ENCODE results near the gene MRPL58. TPM values are rescaled to one million over a fixed set of nuclear protein-coding genes. Genes with fewer than 3 reads are reported as not detected.

MRPL58 gene
- total and polyA plus RNA-seq, 4 donors = 16.6 to 31.2 (median 21.3) TPM

DNA sequence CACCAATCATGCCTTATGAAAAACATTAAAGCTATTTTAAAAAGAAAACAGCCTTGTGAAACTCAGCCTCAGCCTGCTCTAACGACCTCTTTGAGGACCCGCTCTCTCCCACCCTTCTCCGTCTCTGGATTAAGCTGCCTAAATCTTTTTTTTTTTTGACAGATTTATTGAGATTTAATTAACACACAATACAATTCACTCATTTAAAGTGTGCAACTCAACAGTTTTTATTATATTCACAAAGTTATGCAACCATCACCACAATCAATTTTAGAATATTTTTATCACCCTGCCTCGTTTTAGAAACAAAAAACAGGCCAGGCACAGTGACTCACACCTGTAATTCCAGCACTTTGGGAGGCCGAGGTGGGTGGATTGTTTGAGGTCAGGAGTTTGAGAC lies 16.6 kb upstream of the MRPL58 start:
- no peak for DNase-seq
- 82 to 87% methylated on average over 5 of the region's 5 CpGs for WGBS, 2 donors
- no peak for ATAC-seq (ENCODE audit: low FRiP score)

GRCh38 chr17:74998783-74999182 lies 13.7 kb upstream of the MRPL58 start:
- ATAC-seq (ENCODE audit: low FRiP score) (no peak), DNase-seq (no peak)
- Histone ChIP-seq H3K4me3 (ENCODE audit: low read length in 2 of 2) (no peak overlapping the region), H3K36me3 (ENCODE audit: control insufficient read depth in 1 of 2, insufficient read depth in 2 of 2, low read length in 1 of 2) (peaks cover 0 to 4% of the 10 kb centered on the region in 2 donors), H3K27ac (ENCODE audit: low read depth in 1 of 2, low read length in 2 of 2) (no peak overlapping the region), H3K4me1 (ENCODE audit: control insufficient read depth in 1 of 2, insufficient read depth in 2 of 2, low read length in 2 of 2) (no peaks in the 10 kb centered on the region), H3K9me3 (ENCODE audit: control insufficient read depth, low read length) (no peaks in the 10 kb centered on the region), H3K27me3 (ENCODE audit: control insufficient read depth in 1 of 2, insufficient read depth in 2 of 2, low read length in 1 of 2) (no peaks in the 10 kb centered on the region)
- intact Hi-C loops (cut with DNase I) = no loop called here
- 85 to 91% methylated on average over 6 of the region's 6 CpGs for whole genome bisulfite sequencing, 2 donors

More for the DNA sequence above, 16.6 kb upstream of the MRPL58 start:
- H3K36me3 ChIP-seq (ENCODE audit: control insufficient read depth in 1 of 2, insufficient read depth in 2 of 2, low read length in 1 of 2) = peaks cover 0 to 2% of the 10 kb centered on the region in 2 donors
- intact Hi-C loops (cut with DNase I) = no loop called here
- no peak overlapping the region for H3K27ac ChIP-seq (ENCODE audit: low read depth in 1 of 2, low read length in 2 of 2)
- H3K4me1 ChIP-seq (ENCODE audit: control insufficient read depth in 1 of 2, insufficient read depth in 2 of 2, low read length in 2 of 2) = no peaks in the 10 kb centered on the region
- H3K27me3 ChIP-seq (ENCODE audit: control insufficient read depth in 1 of 2, insufficient read depth in 2 of 2, low read length in 1 of 2) = no peaks in the 10 kb centered on the region
- no peak overlapping the region for H3K4me3 ChIP-seq (ENCODE audit: low read length in 2 of 2)
- no peaks in the 10 kb centered on the region for H3K9me3 ChIP-seq (ENCODE audit: control insufficient read depth, low read length)

DNA sequence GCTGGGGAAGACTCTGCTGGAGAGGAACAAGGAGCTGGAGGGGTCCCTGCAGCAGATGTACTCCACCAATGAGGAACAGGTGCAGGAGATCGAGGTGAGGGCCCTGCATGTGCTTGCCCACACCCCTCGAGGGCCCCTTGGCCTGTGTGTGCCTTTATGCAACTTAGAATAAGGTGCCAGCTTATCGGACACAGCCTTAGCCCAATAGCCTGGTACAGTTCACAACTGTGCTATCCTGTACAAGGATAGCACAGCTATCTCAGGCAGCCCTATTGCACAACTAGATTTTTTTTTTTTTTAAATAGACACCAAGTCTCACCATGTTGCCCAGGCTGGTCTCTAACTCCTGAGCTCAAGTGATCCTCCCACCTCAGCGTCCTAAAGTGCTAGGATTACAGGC lies 12.9 kb upstream of the MRPL58 start:
- H3K27me3 ChIP-seq (ENCODE audit: control insufficient read depth in 1 of 2, insufficient read depth in 2 of 2, low read length in 1 of 2) = no peaks in the 10 kb centered on the region
- ATAC-seq (ENCODE audit: low FRiP score) (no peak), DNase-seq (no peak)
- intact Hi-C loops (cut with DNase I) = no loop called here
- H3K9me3 ChIP-seq (ENCODE audit: control insufficient read depth, low read length) = no peaks in the 10 kb centered on the region
- no peak overlapping the region for H3K27ac ChIP-seq (ENCODE audit: low read depth in 1 of 2, low read length in 2 of 2)
- H3K4me1 ChIP-seq (ENCODE audit: control insufficient read depth in 1 of 2, insufficient read depth in 2 of 2, low read length in 2 of 2) = no peaks in the 10 kb centered on the region
- H3K36me3 ChIP-seq (ENCODE audit: control insufficient read depth in 1 of 2, insufficient read depth in 2 of 2, low read length in 1 of 2) = peaks cover 0 to 4% of the 10 kb centered on the region in 2 donors
- 90 to 92% methylated on average over 4 of the region's 4 CpGs for WGBS, 2 donors
- H3K4me3 ChIP-seq (ENCODE audit: low read length in 2 of 2) = no peak overlapping the region

DNA sequence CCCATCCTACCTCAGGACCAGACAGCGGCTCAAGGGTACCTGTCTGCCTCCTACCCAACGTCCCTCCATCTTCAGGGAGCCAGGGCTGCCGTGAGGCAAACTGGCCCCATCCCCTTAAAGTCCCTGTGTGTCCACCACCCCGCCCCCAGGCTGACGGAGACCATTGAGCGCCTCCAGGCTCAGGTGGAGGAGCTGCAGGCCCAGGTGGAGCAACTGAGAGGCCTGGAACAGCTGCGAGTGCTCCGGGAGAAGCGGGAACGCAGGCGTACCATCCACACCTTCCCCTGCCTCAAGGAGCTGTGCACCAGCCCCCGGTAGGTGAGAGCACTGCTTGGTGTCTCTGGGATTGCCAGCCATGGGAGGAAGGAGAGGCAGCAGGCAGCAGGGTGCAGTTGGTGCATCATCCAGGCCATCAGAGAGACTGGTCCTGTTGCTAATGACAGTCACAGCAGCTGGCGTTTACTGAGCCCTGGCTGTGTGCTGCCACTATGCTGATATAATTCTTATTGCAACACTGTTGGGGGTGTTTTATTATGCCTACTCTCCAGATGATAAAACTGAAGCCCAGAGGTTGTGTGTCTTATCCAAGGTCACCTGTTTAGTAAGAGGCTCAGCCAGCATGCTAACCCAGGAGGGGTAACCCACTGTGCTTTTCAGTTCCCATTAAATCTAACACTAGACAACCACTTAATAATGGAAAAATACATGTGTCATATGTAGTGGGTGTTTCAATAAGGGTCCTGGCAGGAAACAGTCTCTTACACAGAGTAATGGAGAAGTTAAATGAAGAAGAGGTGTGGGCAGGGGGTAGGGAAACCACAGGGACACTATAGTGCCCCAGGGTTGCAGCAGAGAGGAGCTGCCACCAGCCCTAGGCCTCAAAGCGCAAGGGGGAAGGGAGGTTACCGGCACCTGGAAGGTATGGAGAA lies 10.3 kb upstream of the MRPL58 start:
- intact Hi-C loops (cut with DNase I) = no loop called here
- Histone ChIP-seq H3K4me3 (ENCODE audit: low read length in 2 of 2) (no peak overlapping the region), H3K27ac (ENCODE audit: low read depth in 1 of 2, low read length in 2 of 2) (no peak overlapping the region), H3K27me3 (ENCODE audit: control insufficient read depth in 1 of 2, insufficient read depth in 2 of 2, low read length in 1 of 2) (no peaks in the 10 kb centered on the region), H3K4me1 (ENCODE audit: control insufficient read depth in 1 of 2, insufficient read depth in 2 of 2, low read length in 2 of 2) (no peaks in the 10 kb centered on the region), H3K9me3 (ENCODE audit: control insufficient read depth, low read length) (no peaks in the 10 kb centered on the region), H3K36me3 (ENCODE audit: control insufficient read depth in 1 of 2, insufficient read depth in 2 of 2, low read length in 1 of 2) (peaks cover 0 to 4% of the 10 kb centered on the region in 2 donors)
- no peak for DNase-seq
- no peak for ATAC-seq (ENCODE audit: low FRiP score)
- 92 to 93% methylated on average over 15 of the region's 15 CpGs for WGBS, 2 donors

- Histone ChIP-seq H3K27me3 (ENCODE audit: control insufficient read depth in 1 of 2, insufficient read depth in 2 of 2, low read length in 1 of 2) (no peaks in the 10 kb centered on the region), H3K9me3 (ENCODE audit: control insufficient read depth, low read length) (no peaks in the 10 kb centered on the region), H3K4me3 (ENCODE audit: low read length in 2 of 2) (no peak overlapping the region), H3K27ac (ENCODE audit: low read depth in 1 of 2, low read length in 2 of 2) (no peak overlapping the region), H3K4me1 (ENCODE audit: control insufficient read depth in 1 of 2, insufficient read depth in 2 of 2, low read length in 2 of 2) (no peaks in the 10 kb centered on the region), H3K36me3 (ENCODE audit: control insufficient read depth in 1 of 2, insufficient read depth in 2 of 2, low read length in 1 of 2) (peaks cover 0 to 4% of the 10 kb centered on the region in 2 donors)
- intact Hi-C loops (cut with DNase I) = no loop called here
- WGBS, 2 donors = 86 to 88% methylated on average over 74 to 76 of the region's 76 CpGs
- DNase-seq (no peak), ATAC-seq (ENCODE audit: low FRiP score) (no peak)
Measured at GRCh38 chr17:75003070-75003956, 9.2 kb upstream of the MRPL58 start.

- no peak for DNase-seq
Measured at GRCh38 chr17:75003957-75004355, 8.5 kb upstream of the MRPL58 start.

DNA sequence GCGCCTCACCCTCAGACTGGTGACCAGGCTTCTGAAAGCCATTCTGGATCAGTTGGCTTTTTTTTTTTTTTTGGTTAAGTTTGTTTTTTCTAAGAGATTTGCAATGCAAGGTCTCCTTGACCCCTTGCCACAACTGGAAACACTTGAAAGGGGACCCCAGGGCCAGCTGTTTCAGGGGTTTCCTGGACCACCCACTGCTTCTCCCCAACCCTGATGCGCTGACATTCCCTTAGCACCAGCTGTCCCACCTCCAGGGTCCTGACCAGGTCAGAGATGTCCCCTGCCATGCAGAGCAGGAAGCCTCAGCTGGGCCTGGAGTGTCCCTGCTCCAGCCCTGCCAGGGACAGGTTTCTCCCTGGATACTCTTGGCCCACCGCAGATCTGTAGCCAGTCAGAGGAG lies 8.1 kb upstream of the MRPL58 start:
- ATAC-seq (ENCODE audit: low FRiP score) (no peak), DNase-seq (no peak)
- Histone ChIP-seq H3K27ac (ENCODE audit: low read depth in 1 of 2, low read length in 2 of 2) (no peak overlapping the region), H3K27me3 (ENCODE audit: control insufficient read depth in 1 of 2, insufficient read depth in 2 of 2, low read length in 1 of 2) (no peaks in the 10 kb centered on the region), H3K4me3 (ENCODE audit: low read length in 2 of 2) (no peak overlapping the region), H3K9me3 (ENCODE audit: control insufficient read depth, low read length) (no peaks in the 10 kb centered on the region), H3K36me3 (ENCODE audit: control insufficient read depth in 1 of 2, insufficient read depth in 2 of 2, low read length in 1 of 2) (peaks cover 0 to 4% of the 10 kb centered on the region in 2 donors), H3K4me1 (ENCODE audit: control insufficient read depth in 1 of 2, insufficient read depth in 2 of 2, low read length in 2 of 2) (no peaks in the 10 kb centered on the region)
- intact Hi-C loops (cut with DNase I) = no loop called here
- 94 to 96% methylated on average over 2 to 3 of the region's 3 CpGs for WGBS, 2 donors

More at GRCh38 chr17:75003957-75004355, 8.5 kb upstream of the MRPL58 start:
- H3K27me3 ChIP-seq (ENCODE audit: control insufficient read depth in 1 of 2, insufficient read depth in 2 of 2, low read length in 1 of 2) = no peaks in the 10 kb centered on the region
- no peak for ATAC-seq (ENCODE audit: low FRiP score)
- intact Hi-C loops (cut with DNase I) = no loop called here
- H3K36me3 ChIP-seq (ENCODE audit: control insufficient read depth in 1 of 2, insufficient read depth in 2 of 2, low read length in 1 of 2) = peaks cover 0 to 4% of the 10 kb centered on the region in 2 donors
- H3K4me1 ChIP-seq (ENCODE audit: control insufficient read depth in 1 of 2, insufficient read depth in 2 of 2, low read length in 2 of 2) = no peaks in the 10 kb centered on the region
- WGBS, 2 donors = 95 to 96% methylated on average over 18 to 19 of the region's 19 CpGs
- no peak overlapping the region for H3K4me3 ChIP-seq (ENCODE audit: low read length in 2 of 2)
- no peaks in the 10 kb centered on the region for H3K9me3 ChIP-seq (ENCODE audit: control insufficient read depth, low read length)
- H3K27ac ChIP-seq (ENCODE audit: low read depth in 1 of 2, low read length in 2 of 2) = no peak overlapping the region

GRCh38 chr17:75005291-75005690 lies 7.2 kb upstream of the MRPL58 start:
- WGBS, 2 donors = 92% methylated on average over 8 of the region's 8 CpGs
- Histone ChIP-seq H3K9me3 (ENCODE audit: control insufficient read depth, low read length) (no peaks in the 10 kb centered on the region), H3K4me1 (ENCODE audit: control insufficient read depth in 1 of 2, insufficient read depth in 2 of 2, low read length in 2 of 2) (no peaks in the 10 kb centered on the region), H3K27ac (ENCODE audit: low read depth in 1 of 2, low read length in 2 of 2) (no peak overlapping the region), H3K36me3 (ENCODE audit: control insufficient read depth in 1 of 2, insufficient read depth in 2 of 2, low read length in 1 of 2) (peaks cover 0 to 3% of the 10 kb centered on the region in 2 donors), H3K4me3 (ENCODE audit: low read length in 2 of 2) (no peak overlapping the region), H3K27me3 (ENCODE audit: control insufficient read depth in 1 of 2, insufficient read depth in 2 of 2, low read length in 1 of 2) (no peaks in the 10 kb centered on the region)
- intact Hi-C loops (cut with DNase I) = no loop called here
- no peak for DNase-seq
- ATAC-seq (ENCODE audit: low FRiP score) = no peak
